WTC11 (cell line): Measurements from ENCODE around the gene HDAC8. TPM values are rescaled to one million over a fixed set of nuclear protein-coding genes. Genes with fewer than 3 reads are reported as not detected.
A peak's percentile ranks its signal among the peaks of the same experiment; 100 is the strongest.

ENCODE experiments used
- ATAC-seq: fragments of 200-7000 bp; cut with Tn5 transposase; 2 replicates; pipeline ENCODE4 v1.10.0; 2021; ENCODE audit warnings: mild to moderate bottlenecking, moderate library complexity
- CTCF ChIA-PET: fragments of 300-600 bp; sonication (Branson Sonifier 250); formaldehyde crosslinking; loops from one replicate; lab custom pipeline; 2021; ENCODE audit warnings: antibody characterized with exemption; lab: Charles Lee
- POLR2A ChIA-PET: fragments of 350-600 bp; sonication (Branson Sonifier 250); formaldehyde crosslinking; loops from one replicate; lab custom pipeline; 2021; ENCODE audit warnings: antibody characterized with exemption; lab: Charles Lee
- DNase-seq: peaks from one replicate; pipeline ENCODE4 v3.0.0; 2021; ENCODE audit warnings: low spot score
- H3K27ac Mint-ChIP-seq: 2 replicates; pipeline ENCODE4 v1.8.0; 2021; ENCODE audit warnings: mixed read lengths
- H3K27me3 Mint-ChIP-seq: 2 replicates; pipeline ENCODE4 v1.8.0; 2021; ENCODE audit warnings: low read depth, mild to moderate bottlenecking, moderate library complexity, mixed read lengths
- H3K36me3 Mint-ChIP-seq: 2 replicates; pipeline ENCODE4 v1.8.0; 2021; ENCODE audit warnings: mixed read lengths
- H3K4me1 Mint-ChIP-seq: 2 replicates; pipeline ENCODE4 v1.8.0; 2022; ENCODE audit warnings: mixed read lengths
- H3K4me3 Mint-ChIP-seq: 2 replicates; pipeline ENCODE4 v1.8.0; 2021; ENCODE audit warnings: mild to moderate bottlenecking, moderate library complexity, mixed read lengths
- H3K9me3 Mint-ChIP-seq: 2 replicates; pipeline ENCODE4 v1.8.0; 2021; ENCODE audit warnings: mixed read lengths
- CREM ChIP-seq: sonication (generic); formaldehyde crosslinking; IDR thresholded peaks from 2 replicates; pipeline ENCODE4 v1.8.1; 2022; ENCODE audit warnings: mild to moderate bottlenecking, missing genetic modification reagents, moderate library complexity
- FOXP1 ChIP-seq: sonication (generic); formaldehyde crosslinking; IDR thresholded peaks from 2 replicates; pipeline ENCODE4 v1.8.0; 2022; ENCODE audit warnings: missing genetic modification reagents, mild to moderate bottlenecking, moderate library complexity, borderline replicate concordance
- JAZF1 ChIP-seq: fragments of 250-450 bp; sonication (Bioruptor Pico); IDR thresholded peaks from 2 replicates; pipeline ENCODE4 v1.9.0; 2021; ENCODE audit warnings: moderate library complexity, mild to moderate bottlenecking, inconsistent platforms
- NR1H2 ChIP-seq: sonication (generic); formaldehyde crosslinking; IDR thresholded peaks from 2 replicates; pipeline ENCODE4 v1.9.0; 2021; ENCODE audit warnings: mild to moderate bottlenecking, moderate library complexity, missing genetic modification reagents
- RORB ChIP-seq: fragments of 250-450 bp; sonication (Bioruptor Pico); IDR thresholded peaks from 2 replicates; pipeline ENCODE4 v1.9.0; 2021; ENCODE audit warnings: mild to moderate bottlenecking
- ZNF219 ChIP-seq: sonication (generic); formaldehyde crosslinking; IDR thresholded peaks from 2 replicates; pipeline ENCODE4 v1.8.0; 2023; ENCODE audit warnings: missing genetic modification reagents, mild to moderate bottlenecking, borderline replicate concordance
- ZNF232 ChIP-seq: sonication (generic); formaldehyde crosslinking; IDR thresholded peaks from 2 replicates; pipeline ENCODE4 v1.8.0; 2022; ENCODE audit warnings: mild to moderate bottlenecking, missing genetic modification reagents
- ZNF263 ChIP-seq: sonication (generic); formaldehyde crosslinking; IDR thresholded peaks from 2 replicates; pipeline ENCODE4 v1.8.1; 2022; ENCODE audit warnings: low read depth, mild to moderate bottlenecking, moderate library complexity, missing genetic modification reagents
- ZNF423 ChIP-seq: fragments of 250-450 bp; sonication (Bioruptor Pico); IDR thresholded peaks from 2 replicates; pipeline ENCODE4 v2.1.2; 2022; ENCODE audit warnings: mild to moderate bottlenecking, moderate library complexity
- total RNA-seq: library from RNA; stranded (reverse); gene quantifications from 3 replicates; pipeline ENCODE4 v1.2.3, GENCODE V29; 2021
- TF ChIP-seq, protein P1 (sequence below): sonication (generic); formaldehyde crosslinking; IDR thresholded peaks from 2 replicates; pipeline ENCODE4 v1.8.0; 2023; ENCODE audit warnings: missing genetic modification reagents, mild to moderate bottlenecking, borderline replicate concordance
- TF ChIP-seq, protein P2 (sequence below): fragments of 250-450 bp; sonication (Bioruptor Pico); conservative IDR thresholded peaks from 2 replicates; pipeline ENCODE4 v1.9.0; 2021; ENCODE audit warnings: mild to moderate bottlenecking
- TF ChIP-seq, protein P3 (sequence below): sonication (generic); formaldehyde crosslinking; IDR thresholded peaks from 2 replicates; pipeline ENCODE4 v1.8.0; 2022; ENCODE audit warnings: mild to moderate bottlenecking, missing genetic modification reagents
- TF ChIP-seq, protein P4 (sequence below): fragments of 200-600 bp; IDR thresholded peaks from 2 replicates; pipeline ENCODE4 v1.8.0; 2022; ENCODE audit warnings: antibody characterized with exemption
- TF ChIP-seq, protein P5 (sequence below): fragments of 250-450 bp; sonication (Bioruptor Pico); IDR thresholded peaks from 2 replicates; pipeline ENCODE4 v1.9.0; 2021; ENCODE audit warnings: moderate library complexity, mild to moderate bottlenecking, inconsistent platforms, borderline replicate concordance
- TF ChIP-seq, protein P6 (sequence below): fragments of 250-450 bp; sonication (Bioruptor Pico); IDR thresholded peaks from 2 replicates; pipeline ENCODE4 v1.9.0; 2021; ENCODE audit warnings: mild to moderate bottlenecking, borderline replicate concordance
- TF ChIP-seq, protein P7 (sequence below): sonication (generic); formaldehyde crosslinking; IDR thresholded peaks from 2 replicates; pipeline ENCODE4 v1.8.0; 2023; ENCODE audit warnings: missing genetic modification reagents

The HDAC8 gene
- total RNA-seq, 1 experiment from 2014 or later = 22.5 TPM

DNA sequence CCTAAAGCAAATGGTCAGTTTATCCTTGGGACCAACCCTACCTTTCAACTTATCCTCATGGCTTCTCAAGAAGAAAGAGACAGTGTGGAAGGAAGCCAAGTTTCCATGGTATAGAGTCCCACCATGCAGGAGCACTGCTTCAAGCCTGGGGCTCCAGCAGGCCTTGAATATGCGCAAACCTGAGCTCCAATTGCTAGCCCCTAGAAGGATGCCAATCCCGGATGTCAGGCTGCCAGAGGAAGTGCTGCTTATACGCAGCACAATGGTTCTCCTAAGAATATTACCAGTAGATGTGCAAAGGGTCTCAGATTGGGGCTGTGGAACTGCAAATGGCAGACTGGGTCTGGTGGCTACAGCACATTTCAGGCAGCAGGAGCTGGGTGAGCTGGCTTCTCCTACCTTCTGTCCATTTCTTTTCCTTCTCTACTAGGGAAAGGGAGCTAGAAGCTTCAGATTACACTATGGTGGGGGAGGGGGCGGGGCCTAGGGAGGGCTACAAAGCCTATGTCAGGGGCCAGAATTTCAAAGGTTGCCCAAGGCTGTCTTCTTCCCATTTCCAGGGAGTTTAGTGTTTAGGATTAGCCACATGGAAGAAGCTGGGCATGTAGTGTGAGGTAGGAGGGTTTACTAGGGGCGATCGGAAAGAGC is 226.2 kb downstream of the HDAC8 start:
- Mint-ChIP-seq H3K27me3 (no peaks in the 10 kb centered on the region), H3K4me3 (no peak overlapping the region), H3K36me3 (peaks cover 7% of the 10 kb centered on the region), H3K4me1 (peaks cover 47% of the 10 kb centered on the region), H3K27ac (no peak overlapping the region), H3K9me3 (no peaks in the 10 kb centered on the region)
- ATAC-seq (peak; percentile 82), DNase-seq (peak; percentile 13)
- CTCF ChIA-PET = interaction anchor here (0.7 to 4.2 kb wide), 4 partner anchors 30 to 195 kb away, joined by 3 to 20 read pairs (median 4); no protein-coding TSS in a partner anchor
- no peak for TF ChIP-seq FOXP1 (CRISPR knock-in tag)
- no peak for TF ChIP-seq RORB
- no peak for TF ChIP-seq ZNF219 (CRISPR knock-in tag)
- no peak for TF ChIP-seq NR1H2
- TF ChIP-seq, protein P1, sequence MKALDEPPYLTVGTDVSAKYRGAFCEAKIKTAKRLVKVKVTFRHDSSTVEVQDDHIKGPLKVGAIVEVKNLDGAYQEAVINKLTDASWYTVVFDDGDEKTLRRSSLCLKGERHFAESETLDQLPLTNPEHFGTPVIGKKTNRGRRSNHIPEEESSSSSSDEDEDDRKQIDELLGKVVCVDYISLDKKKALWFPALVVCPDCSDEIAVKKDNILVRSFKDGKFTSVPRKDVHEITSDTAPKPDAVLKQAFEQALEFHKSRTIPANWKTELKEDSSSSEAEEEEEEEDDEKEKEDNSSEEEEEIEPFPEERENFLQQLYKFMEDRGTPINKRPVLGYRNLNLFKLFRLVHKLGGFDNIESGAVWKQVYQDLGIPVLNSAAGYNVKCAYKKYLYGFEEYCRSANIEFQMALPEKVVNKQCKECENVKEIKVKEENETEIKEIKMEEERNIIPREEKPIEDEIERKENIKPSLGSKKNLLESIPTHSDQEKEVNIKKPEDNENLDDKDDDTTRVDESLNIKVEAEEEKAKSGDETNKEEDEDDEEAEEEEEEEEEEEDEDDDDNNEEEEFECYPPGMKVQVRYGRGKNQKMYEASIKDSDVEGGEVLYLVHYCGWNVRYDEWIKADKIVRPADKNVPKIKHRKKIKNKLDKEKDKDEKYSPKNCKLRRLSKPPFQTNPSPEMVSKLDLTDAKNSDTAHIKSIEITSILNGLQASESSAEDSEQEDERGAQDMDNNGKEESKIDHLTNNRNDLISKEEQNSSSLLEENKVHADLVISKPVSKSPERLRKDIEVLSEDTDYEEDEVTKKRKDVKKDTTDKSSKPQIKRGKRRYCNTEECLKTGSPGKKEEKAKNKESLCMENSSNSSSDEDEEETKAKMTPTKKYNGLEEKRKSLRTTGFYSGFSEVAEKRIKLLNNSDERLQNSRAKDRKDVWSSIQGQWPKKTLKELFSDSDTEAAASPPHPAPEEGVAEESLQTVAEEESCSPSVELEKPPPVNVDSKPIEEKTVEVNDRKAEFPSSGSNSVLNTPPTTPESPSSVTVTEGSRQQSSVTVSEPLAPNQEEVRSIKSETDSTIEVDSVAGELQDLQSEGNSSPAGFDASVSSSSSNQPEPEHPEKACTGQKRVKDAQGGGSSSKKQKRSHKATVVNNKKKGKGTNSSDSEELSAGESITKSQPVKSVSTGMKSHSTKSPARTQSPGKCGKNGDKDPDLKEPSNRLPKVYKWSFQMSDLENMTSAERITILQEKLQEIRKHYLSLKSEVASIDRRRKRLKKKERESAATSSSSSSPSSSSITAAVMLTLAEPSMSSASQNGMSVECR (CRISPR knock-in tag) = no peak
- TF ChIP-seq, protein P2, sequence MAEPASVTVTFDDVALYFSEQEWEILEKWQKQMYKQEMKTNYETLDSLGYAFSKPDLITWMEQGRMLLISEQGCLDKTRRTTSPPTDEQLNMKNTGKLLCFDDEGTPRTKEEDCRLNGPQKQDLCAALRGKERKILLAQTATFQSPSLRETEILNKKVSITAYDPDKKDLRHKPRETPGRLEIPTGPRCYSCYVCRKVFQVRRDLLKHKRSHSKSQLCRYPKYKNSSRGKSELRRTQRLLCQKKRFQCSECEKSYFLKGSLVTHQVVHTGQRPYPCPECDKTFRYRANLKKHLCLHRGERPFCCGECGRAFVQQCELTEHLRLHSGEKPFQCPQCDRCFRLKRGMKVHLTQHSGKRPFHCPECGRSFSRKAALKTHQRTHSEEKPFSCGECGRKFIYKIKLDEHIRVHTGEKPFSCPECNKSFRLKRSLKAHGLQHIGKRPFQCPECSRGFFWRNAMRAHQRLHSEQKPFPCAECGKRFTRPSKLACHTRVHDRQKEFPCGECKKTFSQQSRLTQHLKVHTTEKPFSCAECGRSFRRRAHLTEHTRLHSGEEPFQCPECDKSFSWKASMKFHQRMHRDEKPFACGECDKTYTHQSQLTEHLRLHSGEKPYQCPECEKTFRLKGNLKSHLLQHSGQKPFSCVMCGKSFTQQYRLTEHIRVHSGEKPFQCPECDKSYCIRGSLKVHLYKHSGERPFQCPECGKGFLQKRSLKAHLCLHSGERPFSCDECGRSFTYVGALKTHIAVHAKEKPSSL (CRISPR knock-in tag) = no peak
- no peak for TF ChIP-seq CREM (CRISPR knock-in tag)
- POLR2A ChIA-PET = no interaction called here

DNA sequence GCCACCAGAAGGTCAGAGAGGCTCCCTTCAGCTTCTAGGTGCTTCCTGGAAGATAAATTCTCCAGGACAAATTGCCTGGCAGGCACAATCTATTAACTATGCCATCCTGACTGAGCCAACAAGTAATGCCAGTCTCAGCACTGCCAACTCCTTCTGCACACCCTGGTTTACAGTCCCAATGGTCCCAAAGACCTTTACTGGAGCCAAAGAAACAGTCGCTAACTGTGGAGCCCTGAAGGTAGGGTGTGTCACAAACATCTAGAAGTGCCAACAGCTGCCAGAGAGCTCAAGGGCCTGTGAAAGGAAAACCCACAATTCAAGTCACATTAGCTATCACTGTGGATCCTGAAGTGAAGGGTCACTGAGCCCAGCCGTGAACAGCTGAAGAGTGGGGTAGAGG is 232.0 kb downstream of the HDAC8 start:
- no peaks in the 10 kb centered on the region for H3K27me3 Mint-ChIP-seq
- DNase-seq (no peak), ATAC-seq (no peak)
- H3K27ac Mint-ChIP-seq = no peak overlapping the region
- H3K4me1 Mint-ChIP-seq = peaks cover 11% of the 10 kb centered on the region
- no peaks in the 10 kb centered on the region for H3K9me3 Mint-ChIP-seq
- H3K4me3 Mint-ChIP-seq = no peak overlapping the region
- no peaks in the 10 kb centered on the region for H3K36me3 Mint-ChIP-seq
- POLR2A ChIA-PET = no interaction called here
- CTCF ChIA-PET = interaction anchor here (1.0 to 4.0 kb wide), 2 partner anchors 24 to 43 kb away, joined by 3 to 23 read pairs; no protein-coding TSS in a partner anchor
- TF ChIP-seq JAZF1 (no peak), ZNF232 (CRISPR knock-in tag) (no peak), ZNF263 (CRISPR knock-in tag) (no peak), FOXP1 (CRISPR knock-in tag) (no peak), ZNF423 (CRISPR knock-in tag) (no peak)
- TF ChIP-seq, protein P3, sequence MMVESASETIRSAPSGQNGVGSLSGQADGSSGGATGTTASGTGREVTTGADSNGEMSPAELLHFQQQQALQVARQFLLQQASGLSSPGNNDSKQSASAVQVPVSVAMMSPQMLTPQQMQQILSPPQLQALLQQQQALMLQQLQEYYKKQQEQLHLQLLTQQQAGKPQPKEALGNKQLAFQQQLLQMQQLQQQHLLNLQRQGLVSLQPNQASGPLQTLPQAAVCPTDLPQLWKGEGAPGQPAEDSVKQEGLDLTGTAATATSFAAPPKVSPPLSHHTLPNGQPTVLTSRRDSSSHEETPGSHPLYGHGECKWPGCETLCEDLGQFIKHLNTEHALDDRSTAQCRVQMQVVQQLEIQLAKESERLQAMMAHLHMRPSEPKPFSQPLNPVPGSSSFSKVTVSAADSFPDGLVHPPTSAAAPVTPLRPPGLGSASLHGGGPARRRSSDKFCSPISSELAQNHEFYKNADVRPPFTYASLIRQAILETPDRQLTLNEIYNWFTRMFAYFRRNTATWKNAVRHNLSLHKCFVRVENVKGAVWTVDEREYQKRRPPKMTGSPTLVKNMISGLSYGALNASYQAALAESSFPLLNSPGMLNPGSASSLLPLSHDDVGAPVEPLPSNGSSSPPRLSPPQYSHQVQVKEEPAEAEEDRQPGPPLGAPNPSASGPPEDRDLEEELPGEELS = no peak
- TF ChIP-seq, protein P4, sequence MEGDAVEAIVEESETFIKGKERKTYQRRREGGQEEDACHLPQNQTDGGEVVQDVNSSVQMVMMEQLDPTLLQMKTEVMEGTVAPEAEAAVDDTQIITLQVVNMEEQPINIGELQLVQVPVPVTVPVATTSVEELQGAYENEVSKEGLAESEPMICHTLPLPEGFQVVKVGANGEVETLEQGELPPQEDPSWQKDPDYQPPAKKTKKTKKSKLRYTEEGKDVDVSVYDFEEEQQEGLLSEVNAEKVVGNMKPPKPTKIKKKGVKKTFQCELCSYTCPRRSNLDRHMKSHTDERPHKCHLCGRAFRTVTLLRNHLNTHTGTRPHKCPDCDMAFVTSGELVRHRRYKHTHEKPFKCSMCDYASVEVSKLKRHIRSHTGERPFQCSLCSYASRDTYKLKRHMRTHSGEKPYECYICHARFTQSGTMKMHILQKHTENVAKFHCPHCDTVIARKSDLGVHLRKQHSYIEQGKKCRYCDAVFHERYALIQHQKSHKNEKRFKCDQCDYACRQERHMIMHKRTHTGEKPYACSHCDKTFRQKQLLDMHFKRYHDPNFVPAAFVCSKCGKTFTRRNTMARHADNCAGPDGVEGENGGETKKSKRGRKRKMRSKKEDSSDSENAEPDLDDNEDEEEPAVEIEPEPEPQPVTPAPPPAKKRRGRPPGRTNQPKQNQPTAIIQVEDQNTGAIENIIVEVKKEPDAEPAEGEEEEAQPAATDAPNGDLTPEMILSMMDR = no peak
- TF ChIP-seq, protein P5, sequence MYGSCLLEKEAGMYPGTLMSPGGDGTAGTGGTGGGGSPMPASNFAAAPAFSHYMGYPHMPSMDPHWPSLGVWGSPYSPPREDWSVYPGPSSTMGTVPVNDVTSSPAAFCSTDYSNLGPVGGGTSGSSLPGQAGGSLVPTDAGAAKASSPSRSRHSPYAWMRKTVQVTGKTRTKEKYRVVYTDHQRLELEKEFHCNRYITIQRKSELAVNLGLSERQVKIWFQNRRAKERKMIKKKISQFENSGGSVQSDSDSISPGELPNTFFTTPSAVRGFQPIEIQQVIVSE = no peak
- TF ChIP-seq, protein P6, sequence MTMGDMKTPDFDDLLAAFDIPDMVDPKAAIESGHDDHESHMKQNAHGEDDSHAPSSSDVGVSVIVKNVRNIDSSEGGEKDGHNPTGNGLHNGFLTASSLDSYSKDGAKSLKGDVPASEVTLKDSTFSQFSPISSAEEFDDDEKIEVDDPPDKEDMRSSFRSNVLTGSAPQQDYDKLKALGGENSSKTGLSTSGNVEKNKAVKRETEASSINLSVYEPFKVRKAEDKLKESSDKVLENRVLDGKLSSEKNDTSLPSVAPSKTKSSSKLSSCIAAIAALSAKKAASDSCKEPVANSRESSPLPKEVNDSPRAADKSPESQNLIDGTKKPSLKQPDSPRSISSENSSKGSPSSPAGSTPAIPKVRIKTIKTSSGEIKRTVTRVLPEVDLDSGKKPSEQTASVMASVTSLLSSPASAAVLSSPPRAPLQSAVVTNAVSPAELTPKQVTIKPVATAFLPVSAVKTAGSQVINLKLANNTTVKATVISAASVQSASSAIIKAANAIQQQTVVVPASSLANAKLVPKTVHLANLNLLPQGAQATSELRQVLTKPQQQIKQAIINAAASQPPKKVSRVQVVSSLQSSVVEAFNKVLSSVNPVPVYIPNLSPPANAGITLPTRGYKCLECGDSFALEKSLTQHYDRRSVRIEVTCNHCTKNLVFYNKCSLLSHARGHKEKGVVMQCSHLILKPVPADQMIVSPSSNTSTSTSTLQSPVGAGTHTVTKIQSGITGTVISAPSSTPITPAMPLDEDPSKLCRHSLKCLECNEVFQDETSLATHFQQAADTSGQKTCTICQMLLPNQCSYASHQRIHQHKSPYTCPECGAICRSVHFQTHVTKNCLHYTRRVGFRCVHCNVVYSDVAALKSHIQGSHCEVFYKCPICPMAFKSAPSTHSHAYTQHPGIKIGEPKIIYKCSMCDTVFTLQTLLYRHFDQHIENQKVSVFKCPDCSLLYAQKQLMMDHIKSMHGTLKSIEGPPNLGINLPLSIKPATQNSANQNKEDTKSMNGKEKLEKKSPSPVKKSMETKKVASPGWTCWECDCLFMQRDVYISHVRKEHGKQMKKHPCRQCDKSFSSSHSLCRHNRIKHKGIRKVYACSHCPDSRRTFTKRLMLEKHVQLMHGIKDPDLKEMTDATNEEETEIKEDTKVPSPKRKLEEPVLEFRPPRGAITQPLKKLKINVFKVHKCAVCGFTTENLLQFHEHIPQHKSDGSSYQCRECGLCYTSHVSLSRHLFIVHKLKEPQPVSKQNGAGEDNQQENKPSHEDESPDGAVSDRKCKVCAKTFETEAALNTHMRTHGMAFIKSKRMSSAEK (CRISPR knock-in tag) = no peak
- TF ChIP-seq, protein P7, sequence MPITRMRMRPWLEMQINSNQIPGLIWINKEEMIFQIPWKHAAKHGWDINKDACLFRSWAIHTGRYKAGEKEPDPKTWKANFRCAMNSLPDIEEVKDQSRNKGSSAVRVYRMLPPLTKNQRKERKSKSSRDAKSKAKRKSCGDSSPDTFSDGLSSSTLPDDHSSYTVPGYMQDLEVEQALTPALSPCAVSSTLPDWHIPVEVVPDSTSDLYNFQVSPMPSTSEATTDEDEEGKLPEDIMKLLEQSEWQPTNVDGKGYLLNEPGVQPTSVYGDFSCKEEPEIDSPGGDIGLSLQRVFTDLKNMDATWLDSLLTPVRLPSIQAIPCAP (CRISPR knock-in tag) = no peak
